Brain microvascular endothelial cell (primary cell): ENCODE data around the gene SNAPC5.

Experiments
- DNase-seq: peaks from one replicate; pipeline ENCODE4 v3.0.0-alpha.2; 2020
- H3K27ac ChIP-seq: fragments of 250-450 bp; sonication (Bioruptor Pico); 2 replicates; pipeline ENCODE4 v1.5.1; 2020; ENCODE audit warnings: mild to moderate bottlenecking, moderate library complexity
- H3K27me3 ChIP-seq: fragments of 250-450 bp; sonication (Bioruptor Pico); replicated peaks from 2 replicates; pipeline ENCODE4 v1.5.1; 2020; ENCODE audit warnings: mild to moderate bottlenecking
- H3K36me3 ChIP-seq: fragments of 250-450 bp; sonication (Bioruptor Pico); replicated peaks from 2 replicates; pipeline ENCODE4 v1.5.1; 2020; ENCODE audit warnings: mild to moderate bottlenecking
- H3K4me3 ChIP-seq: 2 replicates; pipeline ENCODE4 v1.5.1; 2011; ENCODE audit warnings: low read depth, mild to moderate bottlenecking, control low read depth, low read length, moderate library complexity
- CTCF ChIP-seq: IDR thresholded peaks from 2 replicates; pipeline ENCODE4 v1.5.1; 2011; ENCODE audit warnings: low read depth, mild to moderate bottlenecking, moderate library complexity, low read length, control low read depth, inconsistent platforms; ENCODE audit errors: missing control alignments
- in situ Hi-C: cut with HindIII; loops from 2 replicates; pipeline ENCODE4 v1.10.0; 2017; ENCODE audit warnings: low sequenced_read_pairs, low pct_ligation_motif_present

The SNAPC5 gene

GRCh38 chr15:66484539-66485112 is 12.9 kb downstream of the SNAPC5 start:
- Histone ChIP-seq H3K27ac (no peak overlapping the region), H3K36me3 (peaks cover 49% of the 10 kb centered on the region), H3K27me3 (no peaks in the 10 kb centered on the region), H3K4me3 (no peak overlapping the region)
- in situ Hi-C loops: no loop called here
- TF ChIP-seq CTCF: no peak
- no peak for DNase-seq

- Histone ChIP-seq H3K27ac (no peak overlapping the region), H3K36me3 (peaks cover 34% of the 10 kb centered on the region), H3K27me3 (no peaks in the 10 kb centered on the region), H3K4me3 (no peak overlapping the region)
- no peak for TF ChIP-seq CTCF
- in situ Hi-C loops: no loop called here
- DNase-seq: no peak
These were observed 14.4 kb downstream of the SNAPC5 start for GRCh38 chr15:66483131-66483566.

- TF ChIP-seq CTCF: no peak
- Histone ChIP-seq H3K27ac (no peak overlapping the region), H3K27me3 (no peaks in the 10 kb centered on the region), H3K36me3 (peaks cover 30% of the 10 kb centered on the region), H3K4me3 (no peak overlapping the region)
- in situ Hi-C loops: no loop called here
- DNase-seq: no peak
These were observed 15.0 kb downstream of the SNAPC5 start for GRCh38 chr15:66482539-66482938.

- no peak overlapping the region for H3K27ac ChIP-seq
- H3K27me3 ChIP-seq: no peaks in the 10 kb centered on the region
- no peak for TF ChIP-seq CTCF
- peaks cover 19% of the 10 kb centered on the region for H3K36me3 ChIP-seq
- in situ Hi-C loops: no loop called here
- DNase-seq: no peak
- H3K4me3 ChIP-seq: no peak overlapping the region
These were observed 16.3 kb downstream of the SNAPC5 start for GRCh38 chr15:66481107-66481856.

GRCh38 chr15:66480267-66480666 is 17.3 kb downstream of the SNAPC5 start:
- in situ Hi-C loops: no loop called here
- peaks cover 15% of the 10 kb centered on the region for H3K36me3 ChIP-seq
- H3K4me3 ChIP-seq: no peak overlapping the region
- TF ChIP-seq CTCF: no peak
- no peak overlapping the region for H3K27ac ChIP-seq
- H3K27me3 ChIP-seq: no peaks in the 10 kb centered on the region
- no peak for DNase-seq
